CD4-positive, alpha-beta T cell treated with Interferon gamma for 1 hour (primary cell): ENCODE results near the gene RTRAF.

Experiments
- DNase-seq: peaks from one replicate; pipeline ENCODE4 v3.0.0-alpha.2; 2020

The RTRAF gene

DNA sequence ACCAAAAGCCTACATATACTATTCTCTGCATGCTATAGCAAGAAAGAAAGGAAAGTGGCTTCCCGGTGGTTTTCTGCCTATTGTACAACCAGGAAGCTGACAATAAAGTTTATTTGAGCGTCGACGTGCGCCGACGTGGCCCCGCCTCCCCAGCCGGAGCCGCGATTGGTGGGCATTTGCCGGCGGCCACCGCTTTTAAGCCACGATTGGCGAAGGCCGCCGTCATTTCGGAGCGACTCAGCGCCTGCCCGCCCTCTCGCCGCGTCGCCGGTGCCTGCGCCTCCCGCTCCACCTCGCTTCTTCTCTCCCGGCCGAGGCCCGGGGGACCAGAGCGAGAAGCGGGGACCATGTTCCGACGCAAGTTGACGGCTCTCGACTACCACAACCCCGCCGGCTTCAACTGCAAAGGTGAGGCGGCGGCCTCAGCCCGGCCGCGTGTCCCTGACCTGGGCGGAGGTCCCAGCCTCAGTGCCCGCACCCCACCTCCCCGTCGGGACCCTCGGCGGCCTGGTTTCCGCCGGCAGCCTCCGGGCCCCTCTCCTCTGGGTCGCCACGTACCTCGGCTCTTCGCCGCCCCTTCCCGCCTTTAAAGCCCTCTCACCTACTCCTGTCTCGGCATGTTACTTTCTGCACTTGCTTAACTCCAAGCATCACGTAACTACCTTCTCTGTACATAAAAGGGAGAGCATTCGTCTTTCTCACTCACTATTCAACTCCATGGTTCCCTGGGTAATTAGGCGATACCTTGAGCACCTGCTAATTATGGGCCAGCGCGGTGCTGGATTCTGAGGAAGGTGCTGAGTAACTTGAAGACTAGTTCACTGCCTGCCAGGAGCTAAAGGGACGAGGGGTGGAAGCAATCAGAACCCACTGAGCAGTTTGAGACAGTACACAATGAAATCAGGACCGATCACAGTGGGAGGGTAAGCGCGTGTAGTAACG, at the start of gene RTRAF:
Gene RTRAF (plus strand): TSS at position 254 of the 942 bp plus-strand sequence. CDS start 94 bp downstream, at position 348.
- DNase-seq: peak; percentile 91

DNA sequence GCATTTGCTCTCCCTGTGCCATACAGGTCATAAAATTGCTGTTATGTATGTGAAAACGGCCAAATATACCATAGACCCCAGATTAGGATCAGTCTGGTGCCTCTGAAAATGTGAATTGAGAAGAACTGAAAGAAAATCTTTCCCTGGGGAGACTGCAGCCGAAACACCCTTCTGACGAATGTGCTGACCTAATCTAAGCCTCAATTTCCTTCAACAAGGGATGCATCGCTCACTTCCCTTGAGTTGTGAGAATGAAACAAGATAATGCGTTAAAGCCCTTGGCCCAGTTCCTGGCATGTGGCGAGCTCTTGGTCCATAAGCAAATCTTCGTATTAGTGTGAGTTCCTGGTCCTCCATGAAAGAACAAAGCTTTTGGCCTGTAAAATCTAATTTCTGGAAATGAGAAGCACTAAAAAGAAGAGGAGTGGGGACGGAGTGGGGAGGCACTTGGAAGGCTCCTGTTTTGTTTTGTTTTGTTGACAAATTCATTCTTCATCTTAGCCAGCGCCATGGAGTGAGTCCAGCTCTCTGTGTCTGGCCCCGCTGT, 49.5 kb upstream of the RTRAF start:
- no peak for DNase-seq

DNA sequence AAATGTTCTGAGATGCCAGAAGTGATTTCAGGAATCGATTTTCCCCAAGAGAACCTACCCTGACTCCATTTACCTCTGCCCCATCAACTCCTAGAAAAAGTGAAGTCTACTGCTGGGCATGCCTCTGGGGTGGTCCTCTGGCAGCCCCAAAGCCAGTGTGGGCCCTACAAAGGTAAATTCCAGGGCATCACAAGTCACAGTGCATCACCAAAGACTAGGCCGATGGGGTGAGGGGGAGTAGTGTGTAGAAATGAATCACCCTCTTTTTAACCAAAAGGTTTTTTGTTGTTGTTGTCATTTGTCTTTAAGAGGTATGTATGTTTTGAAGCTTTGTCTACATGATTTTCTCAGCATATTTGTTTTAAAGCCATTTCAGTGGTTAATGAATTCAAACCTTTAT, 46.4 kb upstream of the RTRAF start:
- no peak for DNase-seq

DNA sequence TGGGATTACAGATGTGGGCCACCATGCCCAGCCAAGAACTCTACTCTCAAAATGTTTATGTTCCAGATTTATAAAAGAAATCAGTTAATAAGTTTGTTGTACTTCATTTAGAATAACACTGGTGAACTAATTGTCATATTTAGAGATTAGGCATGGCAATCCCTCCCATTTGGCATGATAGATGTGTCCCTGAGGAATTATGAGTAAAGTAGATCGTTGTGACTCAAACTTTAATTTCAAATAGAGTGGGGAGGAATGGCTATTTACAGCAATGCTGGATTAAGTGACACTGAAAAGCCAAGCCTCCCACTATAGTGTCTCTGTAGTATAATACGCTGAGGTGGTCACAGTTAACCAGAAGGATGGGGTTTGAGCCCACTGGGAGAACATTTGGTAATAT, 39.3 kb upstream of the RTRAF start:
- DNase-seq: no peak

DNA sequence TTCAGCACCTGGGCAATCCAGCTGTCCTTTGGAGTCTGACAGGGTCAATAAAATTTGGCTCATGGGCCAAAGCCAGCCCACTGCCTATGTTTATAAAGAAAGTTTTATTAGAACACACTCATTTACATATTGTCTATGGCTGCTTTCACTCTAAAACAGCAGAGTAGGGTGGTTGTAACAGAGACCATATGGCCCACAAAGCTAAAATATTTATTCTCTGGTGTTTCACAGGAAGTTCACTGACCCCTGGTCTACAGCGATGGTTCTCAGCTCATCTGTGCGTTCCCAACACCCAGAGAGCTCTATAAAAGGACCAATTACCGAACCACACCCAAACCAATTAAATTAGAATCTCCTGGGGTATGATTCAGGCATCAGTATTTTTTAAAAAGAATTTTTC, 37.7 kb upstream of the RTRAF start:
- no peak for DNase-seq

DNA sequence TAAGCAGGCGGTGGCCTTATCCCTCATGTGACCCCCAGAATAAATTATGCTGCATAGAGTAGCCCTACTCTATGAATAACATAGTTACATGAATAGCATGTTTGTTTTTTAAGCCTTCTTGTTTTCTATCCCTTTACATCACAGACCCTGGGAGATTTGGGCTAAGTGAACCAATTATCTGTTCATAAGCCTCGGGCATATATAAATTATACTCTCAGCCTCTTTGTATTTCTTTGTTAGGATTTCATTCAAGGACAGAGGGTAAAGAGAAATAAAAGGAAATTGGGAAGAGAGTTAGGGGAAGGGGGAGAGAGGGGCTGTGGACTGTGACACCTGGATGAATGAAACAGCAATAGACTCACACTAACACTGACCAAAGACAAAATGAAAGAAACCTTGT, 35.3 kb upstream of the RTRAF start:
- DNase-seq: no peak

DNA sequence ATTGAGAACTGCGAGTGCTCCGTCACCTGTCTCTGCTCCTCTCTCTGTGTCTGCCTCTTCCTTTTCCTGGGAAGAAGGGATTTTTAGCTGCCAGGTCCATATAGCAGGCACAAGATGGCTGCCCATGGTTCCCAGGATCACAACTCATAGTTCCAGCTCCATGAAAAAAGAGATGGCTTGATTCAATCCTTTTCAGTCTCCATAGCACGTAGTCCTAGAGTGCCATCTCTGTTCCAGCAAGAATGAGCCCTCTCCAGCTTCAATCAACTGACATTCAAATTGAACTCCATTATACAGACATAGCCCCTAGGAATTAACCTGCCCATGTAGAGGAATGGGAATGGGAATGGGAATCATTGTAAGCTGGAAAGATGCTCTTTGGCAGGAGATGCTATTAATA, 34.7 kb upstream of the RTRAF start:
- DNase-seq: no peak

DNA sequence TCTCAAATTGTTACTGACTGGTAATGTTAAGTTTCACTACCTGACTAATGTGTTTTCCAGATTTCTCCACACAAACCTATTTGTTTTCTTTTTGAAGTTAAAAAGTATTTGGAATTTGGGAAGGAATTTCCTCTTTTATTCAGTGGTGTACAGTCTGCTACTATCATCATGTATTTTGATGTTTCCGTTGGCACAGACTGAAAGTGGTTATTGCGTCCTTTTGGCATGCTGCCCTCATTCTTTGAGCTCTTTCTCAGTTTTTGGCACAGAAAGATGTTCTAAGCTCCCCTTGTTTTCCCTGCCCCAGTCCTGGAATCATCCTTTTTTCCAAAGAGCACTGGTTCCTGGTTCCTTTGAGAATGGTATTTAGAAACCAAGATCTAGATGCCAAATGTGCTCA, 31.4 kb upstream of the RTRAF start:
- no peak for DNase-seq

DNA sequence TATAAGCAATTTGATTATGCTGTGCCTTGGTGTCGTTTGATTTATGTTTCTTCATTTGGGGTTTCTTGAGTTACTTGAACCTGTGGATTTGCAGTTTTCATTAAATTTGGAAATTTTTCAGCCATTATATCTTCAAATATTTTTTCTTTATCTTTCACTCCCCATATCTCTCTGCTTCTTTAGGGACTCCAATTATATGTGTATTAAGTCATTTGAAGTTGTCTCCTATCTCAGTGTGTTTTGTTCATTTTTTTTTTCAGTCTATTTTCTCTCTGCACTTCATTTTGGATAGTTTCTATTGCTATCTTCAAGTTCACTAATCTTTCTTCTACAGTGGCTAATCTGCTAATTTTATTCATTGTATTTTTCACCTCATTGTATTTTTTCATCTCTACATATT, 29.4 kb upstream of the RTRAF start:
- DNase-seq: no peak

DNA sequence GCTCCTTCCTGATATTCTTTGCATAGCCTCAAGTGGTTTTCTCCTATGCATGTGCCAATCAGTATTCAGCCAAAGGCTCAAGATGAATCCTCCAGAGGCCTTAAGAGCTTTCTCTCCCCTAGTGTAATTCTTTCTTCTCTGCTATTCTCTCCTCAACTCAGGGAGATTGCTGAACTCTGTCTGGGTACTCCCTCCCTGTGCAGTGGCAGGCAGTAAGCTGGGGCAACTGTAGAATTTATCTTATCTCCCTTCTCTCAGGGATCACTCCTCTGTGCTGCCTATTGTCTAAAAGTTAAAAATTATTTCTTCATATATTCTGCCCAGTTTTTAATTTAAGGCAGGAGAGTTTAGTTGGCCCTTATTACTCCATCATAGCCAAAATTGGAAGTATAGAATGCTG, 28.5 kb upstream of the RTRAF start:
- DNase-seq: no peak

DNA sequence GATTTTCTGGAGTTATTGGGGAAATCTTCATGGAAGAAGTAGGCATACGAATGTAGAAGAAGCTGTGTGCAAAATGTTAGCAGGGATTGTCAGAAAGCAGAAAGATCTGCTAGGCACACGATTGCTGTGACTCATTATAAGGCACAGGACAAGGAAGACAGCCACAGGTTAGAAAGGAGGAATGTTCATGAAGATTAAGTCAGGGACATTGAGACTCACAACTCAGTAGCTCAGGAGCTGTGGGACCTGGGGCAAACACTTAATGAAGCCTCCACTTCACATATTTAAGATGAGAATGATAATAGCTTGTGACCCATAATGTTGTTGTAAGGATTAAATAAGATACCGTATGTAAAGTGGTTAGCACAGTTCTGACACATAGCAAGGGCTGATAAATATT, 26.6 kb upstream of the RTRAF start:
- no peak for DNase-seq

DNA sequence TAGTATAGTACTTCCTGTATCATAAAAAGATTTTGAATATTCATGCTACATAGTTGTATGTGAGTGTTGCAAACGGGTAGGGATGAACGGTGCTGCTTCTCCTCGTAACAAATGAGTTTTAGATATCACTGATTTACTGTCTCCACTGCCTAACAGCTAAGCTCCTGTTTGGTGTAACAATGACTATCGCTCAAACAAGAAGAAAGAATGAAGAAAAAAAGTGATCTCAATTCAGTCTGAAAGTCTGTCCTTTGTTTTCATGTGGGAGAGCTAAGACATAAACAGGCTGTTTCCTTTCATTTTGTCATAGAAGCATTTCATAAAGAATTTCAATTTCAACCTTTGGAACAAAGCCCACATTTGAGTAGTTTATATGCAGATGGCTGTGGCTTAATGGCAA, 26.1 kb upstream of the RTRAF start:
- DNase-seq: no peak

DNA sequence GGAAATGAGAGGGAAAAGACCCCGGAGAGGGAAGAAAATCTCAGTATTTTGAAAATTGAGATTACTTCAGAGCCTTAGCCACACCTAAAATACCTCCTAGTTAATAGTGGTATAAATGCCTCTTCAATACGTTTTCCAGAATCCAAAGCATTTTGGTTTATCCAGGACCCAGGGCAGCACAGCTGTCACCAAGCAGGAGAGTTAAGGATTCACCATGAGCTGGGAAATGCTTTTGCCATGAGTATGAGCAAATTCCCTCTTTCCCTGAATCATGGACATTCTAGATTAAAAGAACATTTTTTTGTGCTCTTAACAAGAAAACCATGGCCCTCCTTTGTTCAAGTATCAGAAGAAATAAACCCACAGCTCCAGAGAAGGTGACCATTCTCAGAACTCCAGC, 21.8 kb upstream of the RTRAF start:
- DNase-seq: no peak

DNA sequence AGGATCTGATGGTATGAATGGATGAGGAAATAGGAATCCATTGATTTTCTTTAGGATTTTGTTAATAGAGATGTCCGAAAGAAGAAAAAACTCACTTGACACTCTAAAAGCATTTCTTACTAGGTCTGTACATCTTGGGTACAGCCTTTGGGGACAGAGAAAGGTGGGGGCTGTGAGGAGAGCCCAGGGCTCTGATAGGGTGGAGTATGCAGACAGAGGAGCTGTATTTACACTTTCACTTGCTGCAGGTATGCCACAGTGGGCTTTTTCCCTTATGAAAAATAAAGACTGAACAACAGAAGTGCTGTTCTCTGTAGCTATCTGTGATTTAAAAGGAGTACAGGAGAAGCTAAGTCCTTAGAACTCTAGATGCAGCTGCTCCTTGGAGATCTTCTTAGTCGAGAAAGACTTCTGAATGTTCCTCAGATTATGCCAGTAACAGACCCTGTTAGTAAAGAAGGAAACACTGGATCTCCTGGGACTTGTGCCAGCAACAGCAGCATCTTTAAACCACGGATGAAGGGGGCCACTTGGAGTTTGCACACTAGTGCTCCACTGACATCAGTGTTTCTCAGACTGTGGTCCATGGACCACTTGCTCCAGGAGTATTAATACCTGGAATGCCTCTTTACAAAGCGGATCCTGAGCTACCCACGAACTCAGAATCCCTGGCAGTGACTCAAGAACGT, 19.4 kb upstream of the RTRAF start:
- DNase-seq: no peak

DNA sequence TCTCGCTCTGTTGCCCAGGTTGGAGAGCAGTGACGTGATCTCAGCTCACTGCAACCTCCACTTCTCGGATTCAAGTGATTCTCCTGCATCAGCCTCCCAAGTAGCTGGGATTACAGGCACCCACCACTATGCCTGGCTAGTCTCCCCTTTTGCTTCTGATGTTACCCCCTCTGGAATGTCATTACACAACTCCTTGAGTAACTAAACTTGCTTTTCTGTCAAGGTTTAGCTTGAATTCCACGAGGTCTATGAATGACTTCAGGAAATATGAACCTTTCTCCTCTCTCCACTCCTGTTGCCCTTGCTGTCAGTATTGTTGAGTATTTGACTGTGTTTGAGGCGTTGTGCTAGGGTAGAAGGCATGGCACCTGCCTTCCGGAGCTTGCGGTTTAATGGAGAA, 16.8 kb upstream of the RTRAF start:
- no peak for DNase-seq

DNA sequence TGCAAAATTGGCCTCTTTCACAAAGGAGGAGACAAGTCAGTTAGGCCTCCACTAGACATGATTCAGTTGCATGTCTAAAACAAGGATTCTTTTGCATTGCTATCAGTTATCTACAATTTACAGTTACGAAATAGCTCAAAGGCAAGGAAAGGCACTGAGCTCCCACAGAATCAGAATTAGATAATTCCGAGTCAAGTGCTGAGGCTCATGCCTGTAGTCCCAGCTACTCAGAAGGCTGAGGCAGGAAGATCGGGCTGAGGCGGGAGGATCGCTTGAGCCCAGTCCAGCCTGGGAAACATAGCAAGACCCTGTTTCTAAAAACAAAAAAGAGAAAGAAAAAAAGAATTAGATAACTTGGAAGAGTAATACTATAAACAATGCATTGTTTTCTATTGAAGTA, 12.3 kb upstream of the RTRAF start:
- no peak for DNase-seq

DNA sequence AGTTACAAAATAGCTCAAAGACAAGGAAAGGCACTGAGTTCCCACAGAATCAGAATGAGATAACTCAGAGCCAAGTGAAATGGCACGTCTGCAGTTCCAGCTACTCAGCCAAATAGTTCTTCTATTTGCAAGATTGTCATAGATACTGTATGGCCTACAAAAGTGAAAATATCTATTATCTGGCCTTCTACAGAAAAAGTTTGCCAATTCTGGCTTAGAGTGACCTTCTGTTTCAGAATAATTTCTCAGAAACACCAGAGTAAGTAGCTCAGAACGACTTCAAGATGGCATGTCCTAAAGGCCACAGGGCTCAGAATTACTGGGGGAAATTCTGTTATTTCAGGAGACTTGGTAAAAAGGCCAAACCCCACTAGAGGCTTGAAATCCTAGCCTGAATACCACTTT, 10.7 kb upstream of the RTRAF start:
- no peak for DNase-seq

DNA sequence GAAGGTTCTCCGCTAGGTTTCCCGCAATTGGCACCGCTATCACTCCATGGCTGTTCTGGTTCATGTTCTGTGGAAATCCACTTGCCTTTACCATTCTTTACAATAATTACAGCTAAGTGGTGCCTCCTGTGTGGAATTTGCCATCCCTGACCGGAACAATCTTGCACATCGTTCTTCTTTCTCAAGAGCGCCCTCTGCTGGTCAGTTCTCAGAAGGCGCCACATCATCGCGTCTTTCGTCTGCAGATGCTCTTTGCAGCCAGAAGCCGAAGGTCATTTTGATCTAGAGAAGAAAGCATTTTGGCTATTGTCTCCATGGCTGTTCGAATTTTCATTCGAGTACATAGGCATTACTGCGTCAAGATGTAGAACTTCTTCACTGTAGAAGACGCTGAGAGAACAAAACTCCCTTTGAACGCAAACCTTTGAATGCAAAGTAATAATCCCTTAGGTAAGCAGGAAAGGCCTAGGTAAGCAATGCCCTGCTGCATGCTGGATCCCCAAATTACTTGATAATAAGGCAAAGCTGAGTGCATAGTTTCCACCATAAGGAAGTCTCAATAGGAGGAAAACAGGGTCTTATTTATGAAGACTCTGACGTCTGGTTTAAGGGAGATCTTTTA, 10.1 kb upstream of the RTRAF start:
- peak; percentile 70 for DNase-seq

DNA sequence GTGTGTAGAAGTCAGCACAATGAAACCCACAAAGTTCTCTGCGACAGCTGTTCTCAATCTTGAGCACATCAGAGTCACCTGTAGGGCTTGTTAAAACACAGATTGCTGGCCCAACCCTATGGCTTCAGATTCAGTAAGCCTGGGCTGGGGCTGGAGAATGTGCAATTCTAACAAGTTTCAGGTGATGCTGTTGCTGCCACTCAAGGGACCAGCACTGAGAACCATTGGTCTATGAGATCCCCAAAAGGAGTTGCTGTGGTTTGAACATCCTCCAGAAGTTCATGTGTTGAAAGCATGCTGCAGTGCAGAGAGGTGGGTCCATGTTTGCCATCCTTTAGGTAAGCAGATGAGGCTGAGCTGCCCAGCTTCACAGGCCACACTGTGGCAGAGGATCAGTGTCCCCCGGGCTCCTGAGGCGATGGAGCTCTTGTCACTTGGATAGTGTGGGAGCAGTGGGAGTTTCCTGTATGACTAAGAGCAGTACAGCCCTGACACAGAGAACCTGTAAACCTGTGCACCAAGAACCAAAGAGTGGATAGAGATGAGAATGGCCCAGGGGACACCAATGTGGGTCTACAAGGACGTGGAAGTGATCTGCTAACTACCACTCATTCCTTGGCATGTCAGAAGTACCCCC, 8.0 kb upstream of the RTRAF start:
- DNase-seq: no peak

DNA sequence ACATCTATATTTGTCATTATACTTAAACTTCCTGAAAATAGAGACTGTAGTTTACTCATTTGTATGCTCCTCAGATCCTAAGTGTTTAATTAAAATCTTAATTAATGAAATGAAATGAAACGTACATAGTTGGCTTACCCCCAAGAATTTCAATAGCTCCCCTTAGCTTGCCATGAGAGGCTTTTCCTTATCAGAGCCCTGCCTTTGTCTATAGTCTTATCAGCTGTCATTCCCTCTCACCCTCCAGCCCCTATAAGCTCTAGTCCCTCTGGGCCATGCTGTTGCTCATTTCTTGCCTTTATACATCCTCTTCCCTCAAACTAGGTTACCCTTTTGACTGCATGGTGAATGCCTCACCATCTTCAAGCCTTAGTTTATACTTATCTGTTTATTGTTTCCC, 1.1 kb upstream of the RTRAF start:
- DNase-seq: no peak

DNA sequence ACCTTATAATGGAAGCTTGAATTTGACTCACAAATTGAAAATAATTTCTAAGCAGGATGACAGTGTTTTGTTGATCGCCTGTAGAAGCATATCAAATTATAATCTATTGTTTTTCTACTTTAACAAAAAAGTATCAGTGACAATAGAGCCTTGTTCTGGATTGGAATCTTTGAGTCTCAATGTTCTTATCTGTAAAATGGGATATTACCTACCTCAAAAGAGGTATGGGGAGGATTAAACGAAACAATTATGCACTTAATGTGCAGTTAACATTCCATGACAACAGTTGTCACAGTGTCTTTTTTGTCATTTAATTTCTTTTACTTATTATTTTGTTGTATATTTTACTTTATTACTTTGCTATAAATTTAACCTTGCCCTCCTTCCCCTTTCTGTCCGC, 1.1 kb downstream of the RTRAF start:
- DNase-seq: no peak

DNA sequence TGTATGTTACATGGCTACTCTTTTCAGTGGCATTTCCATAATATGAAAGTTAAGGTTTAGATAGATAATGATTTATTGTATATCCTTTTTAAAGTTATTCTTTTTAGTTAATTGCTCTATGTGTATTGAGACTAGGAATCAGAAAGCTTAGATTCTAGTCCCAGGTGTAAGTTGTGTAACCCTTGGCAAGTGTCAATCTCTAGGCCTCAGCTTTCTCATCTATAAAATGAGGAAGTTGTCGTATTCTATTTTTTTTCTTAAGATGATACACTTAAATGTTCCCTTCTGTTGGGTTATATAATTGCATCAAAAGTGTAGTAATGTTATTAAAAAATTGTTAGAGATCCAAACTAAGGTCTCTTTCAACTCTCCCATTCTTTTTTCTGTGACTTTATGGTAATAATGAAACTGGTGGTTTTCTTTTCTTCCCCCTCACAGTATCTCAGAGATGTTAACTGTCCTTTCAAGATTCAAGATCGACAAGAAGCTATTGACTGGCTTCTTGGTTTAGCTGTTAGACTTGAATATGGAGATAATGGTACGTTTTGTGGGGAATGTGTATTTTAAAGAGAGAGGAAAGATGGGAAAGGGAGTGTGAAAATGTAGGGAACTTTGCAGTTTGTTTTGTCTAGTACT, 4.1 kb downstream of the RTRAF start:
- no peak for DNase-seq
